ENCODE measurements around the gene GSTM3.
"Not testable (repeated sequence)": the region's sequence is repeated elsewhere in the genome, so short reads cannot be mapped to it uniquely, and the experiment has no call there.

Gene GSTM3

DNA sequence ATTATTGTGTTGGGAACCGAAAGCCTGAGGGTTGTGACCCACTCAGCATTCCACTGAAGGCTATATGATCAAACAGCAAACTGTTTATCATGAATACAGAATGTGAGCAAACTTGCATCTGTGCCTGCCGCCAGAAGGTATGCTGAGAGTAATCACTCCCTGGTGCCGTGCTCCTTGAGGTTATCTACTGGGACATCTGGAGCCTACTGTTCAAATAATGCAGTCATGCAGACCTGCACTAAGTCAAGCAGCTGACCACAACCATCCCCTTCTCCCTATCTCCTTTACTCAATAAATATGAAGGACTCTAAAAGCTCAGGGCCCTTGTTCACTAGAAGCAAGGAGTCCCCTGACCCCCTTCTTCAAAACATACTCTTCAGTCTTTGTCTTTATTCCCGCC is 15.3 kb downstream of the GSTM3 start:
- no peak for DNase-seq

DNA sequence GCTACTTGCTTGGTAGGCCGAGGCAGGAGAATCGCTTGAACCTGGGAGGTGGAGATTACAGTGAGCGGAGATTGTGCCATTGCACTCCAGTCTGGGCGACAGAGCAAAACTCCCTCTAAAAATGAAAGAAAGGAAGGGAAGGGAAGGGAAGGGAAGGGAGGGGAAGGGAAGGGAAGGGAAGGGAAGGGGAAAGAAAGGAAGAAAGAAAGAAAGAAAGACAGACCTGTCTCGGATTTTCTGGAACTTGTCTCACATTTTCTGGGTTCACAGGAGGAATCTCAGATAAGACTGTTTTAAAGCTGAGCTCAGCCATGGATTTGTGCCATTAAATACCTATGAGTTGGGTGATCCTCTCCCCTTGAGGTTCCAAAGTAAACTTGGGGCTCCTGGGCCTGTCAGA is 15.9 kb downstream of the GSTM3 start:
- no peak for DNase-seq

DNA sequence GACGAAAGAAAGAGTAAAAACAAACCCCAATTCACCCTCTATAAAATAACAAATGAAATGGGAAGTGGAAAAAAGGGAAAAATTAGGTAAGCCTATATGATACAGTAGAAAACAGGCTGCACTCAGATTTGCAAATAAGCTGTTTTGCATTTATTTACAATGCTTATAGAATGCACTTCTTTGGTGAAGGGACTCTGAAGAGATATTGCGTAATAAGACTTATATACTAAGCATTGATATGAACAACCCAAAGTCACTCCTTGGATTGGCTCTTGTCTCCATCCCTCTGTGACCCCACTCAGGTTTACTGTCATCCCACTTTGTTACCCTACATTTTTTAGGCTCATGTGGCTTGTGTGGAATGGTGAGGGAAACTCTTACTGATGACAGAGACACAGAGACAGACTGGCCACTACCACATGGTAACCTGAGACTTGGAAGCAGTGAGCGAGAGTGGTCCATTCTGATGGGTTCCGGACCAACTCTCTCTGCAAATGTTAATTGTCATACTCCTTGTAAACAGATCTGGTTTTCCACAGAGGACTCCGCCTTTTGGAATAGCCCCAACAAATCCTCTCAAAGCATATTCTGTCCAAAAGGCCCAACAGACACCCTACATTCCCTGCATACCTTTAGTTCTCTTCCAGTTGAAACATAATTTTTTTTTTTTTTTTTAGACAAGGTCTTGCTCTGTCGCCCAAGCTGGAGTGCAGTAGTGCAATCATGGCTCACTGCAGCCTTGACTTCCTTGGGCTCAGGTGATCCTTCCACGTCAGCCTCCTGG is 17.7 kb downstream of the GSTM3 start:
- no peak for DNase-seq

DNA sequence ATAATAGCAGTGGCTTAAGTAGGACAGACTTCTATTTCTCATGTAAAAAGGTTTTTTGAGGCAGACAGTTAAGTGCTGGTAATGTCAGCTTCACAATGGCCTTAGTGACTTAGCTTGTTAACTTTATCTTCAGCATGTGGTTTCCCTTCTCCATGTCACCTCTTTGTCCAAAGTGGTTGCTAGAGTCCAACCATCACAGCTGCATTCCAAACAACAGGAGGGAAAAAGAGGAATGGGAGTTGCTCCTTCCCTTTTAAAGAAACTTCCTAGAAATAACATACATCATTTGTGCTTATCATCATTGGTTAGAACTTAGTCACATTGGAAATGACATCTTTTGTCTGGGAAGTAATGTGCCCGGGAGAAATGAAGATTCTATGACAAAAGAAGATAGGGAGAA is 18.9 kb downstream of the GSTM3 start:
- DNase-seq: no peak

DNA sequence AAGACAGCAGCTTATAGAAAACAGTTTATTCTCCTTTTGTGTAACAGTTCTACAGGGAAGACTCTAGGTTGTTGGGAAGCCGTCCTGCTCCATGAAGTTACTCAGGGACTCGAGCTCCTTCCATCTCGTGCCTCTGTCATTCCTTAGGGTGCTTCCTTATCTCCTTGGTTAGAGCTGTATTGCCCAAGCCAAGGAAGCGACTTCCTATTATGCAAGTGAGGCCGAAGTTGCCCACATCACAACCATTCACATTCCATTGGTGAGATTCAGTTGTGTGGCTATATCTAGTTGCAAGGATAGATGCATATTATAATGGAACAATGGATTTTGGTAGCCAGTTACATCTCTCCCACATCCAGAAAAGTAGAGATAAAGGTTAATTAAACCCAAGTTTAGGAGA is 19.8 kb downstream of the GSTM3 start:
- DNase-seq: no peak

DNA sequence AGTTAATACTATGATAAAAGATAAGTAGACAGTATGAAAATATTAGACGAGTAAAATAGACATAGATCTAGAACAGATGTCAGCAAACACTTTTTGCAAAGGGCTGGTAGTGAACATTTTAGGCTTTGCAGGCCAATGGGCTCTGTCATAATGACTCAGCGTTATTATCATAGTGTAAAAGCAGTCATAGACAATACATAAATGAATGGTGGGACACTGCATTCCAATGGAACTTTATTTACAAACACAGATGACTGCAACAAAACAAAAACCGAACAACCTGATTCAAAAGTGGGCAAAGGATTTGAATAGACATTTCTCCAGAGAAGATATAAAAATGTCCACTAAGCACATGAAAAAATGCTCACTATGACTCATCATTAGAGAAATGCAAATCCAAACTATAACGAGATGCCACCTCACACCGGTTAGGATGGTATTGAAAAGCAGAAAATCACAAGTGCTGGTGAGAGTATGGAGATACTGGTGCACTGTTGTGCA is 21.5 kb downstream of the GSTM3 start:
- no peak for DNase-seq

DNA sequence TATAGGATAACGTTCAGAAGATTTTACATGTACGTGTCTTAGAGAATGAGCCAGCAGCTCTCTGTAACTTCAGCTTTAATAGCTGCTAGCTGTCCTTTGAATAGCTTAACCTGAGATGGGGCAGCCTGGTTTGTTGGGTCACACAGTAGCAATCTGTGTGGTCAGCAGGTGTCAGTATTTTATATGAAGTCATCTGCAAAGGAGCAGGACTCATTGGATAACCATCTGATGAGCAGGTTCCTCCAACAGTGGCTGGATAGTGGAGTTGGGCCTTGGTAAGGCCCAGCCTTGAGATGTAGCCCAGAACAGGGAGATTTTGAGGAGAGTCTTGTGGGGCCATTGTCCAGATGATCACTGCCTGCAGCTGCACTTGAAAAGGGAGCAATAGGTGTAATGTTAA is 22.3 kb downstream of the GSTM3 start:
- DNase-seq: no peak

DNA sequence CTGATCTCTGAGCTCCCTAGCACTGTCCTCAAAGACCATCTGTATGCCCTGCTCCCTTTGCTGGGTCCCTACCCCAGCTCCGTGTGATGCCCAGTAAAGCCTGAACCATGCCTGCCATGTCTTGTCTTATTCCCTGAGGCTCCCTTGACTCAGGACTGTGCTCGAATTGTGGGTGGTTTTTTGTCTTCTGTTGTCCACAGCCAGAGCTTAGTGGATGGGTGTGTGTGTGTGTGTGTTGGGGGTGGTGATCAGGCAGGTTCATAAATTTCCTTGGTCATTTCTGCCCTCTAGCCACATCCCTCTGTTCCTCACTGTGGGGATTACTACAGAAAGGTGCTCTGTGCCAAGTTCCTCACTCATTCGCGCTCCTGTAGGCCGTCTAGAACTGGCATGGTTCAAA is 23.1 kb downstream of the GSTM3 start:
- no peak for DNase-seq

DNA sequence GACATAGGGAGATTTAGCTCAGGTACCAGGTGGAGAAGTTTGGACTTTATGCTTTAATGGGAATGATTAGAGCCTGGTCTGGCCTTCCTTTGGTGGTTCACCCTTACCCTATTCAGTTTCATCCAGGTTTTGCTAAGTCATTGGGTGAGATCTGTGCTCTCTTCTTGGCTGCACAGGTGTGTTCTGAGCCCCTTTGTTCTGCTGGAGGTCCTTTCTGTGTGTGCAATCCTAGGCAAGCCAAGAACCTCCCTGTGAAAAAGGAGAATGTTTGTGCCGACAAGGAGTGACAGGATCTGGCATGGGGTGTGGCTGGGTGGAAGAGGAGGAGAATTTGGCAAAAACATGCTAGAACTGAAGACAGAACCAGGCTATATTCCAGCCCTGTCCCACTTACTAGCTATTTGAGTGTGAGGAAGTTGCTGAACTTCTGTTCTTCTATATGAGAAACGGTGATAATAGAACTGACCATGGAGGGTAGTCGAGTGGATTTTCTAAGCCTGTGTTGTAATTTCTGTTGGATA is 24.2 kb downstream of the GSTM3 start:
- no peak for DNase-seq

DNA sequence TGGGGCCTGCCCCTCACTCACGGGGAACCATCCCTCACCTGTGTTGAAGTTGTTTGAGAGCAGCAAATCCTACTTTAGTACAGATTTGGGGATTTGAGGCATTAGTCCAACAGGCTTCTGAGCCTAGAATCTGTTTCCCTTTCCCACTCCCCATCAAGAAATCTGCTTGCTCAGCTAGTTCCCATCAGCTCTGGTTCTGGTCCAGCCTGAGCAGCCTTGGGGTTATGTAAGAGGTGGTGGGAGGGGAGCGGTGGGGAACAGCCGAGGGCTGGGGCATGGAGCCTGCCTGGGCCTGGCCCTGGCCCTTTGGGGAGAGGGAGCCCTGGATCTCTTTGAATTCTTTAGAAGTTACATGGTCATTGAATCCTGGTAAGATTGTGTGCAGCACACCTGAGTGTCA is 24.7 kb downstream of the GSTM3 start:
- no peak for DNase-seq

DNA sequence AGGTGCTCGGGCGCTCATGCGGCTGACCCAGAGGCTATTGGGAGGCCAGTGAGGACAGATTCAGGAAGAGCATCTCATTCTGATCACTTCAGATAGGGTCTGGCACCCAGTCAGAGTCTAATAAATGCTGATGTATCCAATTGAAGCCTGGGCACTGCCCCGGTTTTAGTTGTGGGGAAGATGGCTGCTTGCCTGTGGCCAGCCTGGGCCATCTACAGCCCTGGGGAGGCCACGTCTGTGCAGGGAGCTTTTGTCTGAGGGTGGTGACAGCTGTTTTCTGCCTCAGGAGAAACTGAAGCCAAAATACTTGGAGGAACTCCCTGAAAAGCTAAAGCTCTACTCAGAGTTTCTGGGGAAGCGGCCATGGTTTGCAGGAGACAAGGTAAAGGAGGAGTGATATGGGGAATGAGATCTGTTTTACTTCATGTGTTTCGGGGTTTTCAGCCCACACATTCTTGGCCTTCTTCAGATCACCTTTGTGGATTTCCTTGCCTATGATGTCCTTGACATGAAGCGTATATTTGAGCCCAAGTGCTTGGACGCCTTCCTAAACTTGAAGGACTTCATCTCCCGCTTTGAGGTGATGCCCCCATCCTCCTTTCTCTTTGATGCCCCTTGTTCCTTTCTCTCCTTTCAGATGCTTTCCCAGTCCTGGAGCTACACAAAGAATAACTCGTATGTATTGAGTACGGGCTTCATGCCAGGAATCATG is 26.0 kb downstream of the GSTM3 start:
- DNase-seq: no peak

DNA sequence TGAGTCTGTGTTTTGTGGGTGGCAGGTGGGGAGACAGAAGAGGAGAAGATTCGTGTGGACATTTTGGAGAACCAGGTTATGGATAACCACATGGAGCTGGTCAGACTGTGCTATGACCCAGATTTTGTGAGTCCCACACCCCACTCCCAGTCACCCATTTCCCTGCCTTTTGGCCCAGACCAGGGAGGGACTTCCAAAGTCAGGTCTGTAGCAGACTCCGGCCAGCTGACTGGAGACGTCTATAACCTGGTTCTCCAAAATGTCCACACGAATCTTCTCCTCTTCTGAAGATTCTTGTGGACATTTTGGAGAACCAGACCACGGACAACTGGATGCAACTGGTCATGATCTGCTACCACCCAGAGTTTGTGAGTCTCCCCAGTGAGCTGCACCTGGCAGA is 27.2 kb downstream of the GSTM3 start:
- DNase-seq: no peak

DNA sequence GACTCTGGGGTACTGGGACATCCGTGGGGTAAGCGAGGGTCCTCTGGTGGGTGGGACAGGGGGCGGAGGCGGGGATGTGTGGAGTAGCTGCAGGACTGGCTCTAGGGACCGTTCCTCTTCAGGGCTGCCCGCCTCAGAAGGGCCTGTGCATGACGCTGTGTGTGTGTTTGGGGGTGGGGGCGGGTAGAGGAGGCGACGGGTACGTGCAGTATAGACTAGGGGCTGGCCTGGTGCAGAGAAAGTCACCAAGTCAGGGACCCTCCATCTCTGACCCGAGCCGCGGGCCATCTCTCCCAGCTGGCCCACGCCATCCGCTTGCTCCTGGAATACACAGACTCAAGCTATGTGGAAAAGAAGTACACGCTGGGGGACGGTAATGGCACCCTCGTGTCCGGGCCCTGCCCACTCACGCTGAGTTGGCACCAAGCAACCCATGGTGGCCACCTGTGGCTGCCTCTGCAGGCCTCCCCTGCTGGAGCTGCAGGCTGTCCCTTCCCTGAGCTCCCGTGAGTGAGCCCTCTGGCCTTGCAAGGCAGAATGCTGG is 28.4 kb downstream of the GSTM3 start:
- DNase-seq: no peak

DNA sequence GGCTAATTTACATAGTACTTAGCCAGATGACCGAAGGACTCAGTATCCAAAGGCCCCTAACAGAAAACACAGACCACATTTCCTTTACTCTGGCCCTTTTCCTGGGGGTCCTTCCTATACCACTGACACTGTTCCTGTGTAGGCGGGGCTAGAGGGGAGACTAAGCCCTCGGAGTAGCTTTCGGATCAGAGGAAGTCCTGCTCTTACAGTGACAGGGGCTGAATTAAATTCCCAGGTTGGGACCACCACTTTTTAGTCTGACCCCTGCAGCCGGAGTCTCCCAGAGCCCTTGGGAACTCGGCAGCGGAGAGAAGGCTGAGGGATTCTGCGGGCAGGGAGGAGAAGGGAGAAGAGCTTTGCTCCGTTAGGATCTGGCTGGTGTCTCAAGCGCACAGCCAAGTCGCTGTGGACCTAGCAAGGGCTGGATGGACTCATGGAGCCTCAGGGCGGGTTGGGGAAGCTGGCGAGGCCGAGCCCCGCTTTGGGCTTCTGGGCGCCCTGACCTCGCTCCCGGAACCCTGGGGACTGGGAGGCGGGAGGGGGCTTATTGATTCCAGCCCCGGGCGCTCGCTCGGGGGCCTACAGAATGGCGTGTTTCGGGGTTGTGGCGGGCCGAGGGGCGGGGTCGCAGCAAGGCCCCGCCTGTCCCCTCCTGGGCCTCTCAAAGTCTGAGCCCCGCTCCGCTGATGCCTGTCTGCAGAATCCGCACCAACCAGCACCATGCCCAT is 29.1 kb downstream of the GSTM3 start, which contains the start of gene GSTM5:
GSTM5 (plus strand) TSS at position 659 of the 728 bp plus-strand sequence; CDS start at position 721, 62 bp downstream.
- DNase-seq: peak; percentile 62

DNA sequence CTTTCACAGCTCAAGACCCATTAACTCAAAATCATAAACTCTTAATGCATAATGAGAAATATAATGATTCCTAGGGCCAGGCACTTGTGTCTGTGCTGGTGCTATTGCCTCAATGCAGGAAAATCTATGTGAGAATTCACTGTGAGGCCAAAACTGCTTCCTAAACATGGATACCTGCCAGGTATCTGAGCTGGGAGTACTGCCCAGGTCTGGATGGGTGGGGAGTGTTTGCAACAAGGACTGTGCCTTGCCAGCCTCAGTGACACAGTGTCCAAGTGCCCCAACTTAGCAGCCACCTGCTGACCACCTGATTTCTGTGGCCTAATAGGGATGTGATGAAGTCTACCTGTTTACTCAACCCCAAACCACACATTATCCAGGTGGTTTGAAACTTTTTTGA is 31.0 kb downstream of the GSTM3 start:
- DNase-seq: not testable (repeated sequence)

DNA sequence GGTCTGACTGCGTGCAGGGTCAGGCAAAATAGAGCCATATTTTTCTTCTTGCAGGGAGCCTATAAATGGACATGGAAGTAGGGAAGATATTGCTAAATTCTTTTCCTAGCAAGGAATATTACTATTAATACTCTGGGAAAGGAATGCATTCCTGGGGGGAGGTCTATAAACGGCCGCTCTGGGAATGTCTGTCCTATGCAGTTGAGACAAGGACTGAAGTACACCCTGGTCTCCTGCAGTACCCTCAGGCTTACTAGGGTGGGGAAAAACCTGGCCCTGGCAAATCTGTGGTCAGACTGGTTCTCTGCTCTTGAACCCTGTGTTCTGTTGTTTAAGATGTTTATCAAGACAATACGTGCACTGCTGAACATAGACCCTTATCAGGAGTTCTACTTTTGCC is 31.9 kb downstream of the GSTM3 start:
- DNase-seq: not testable (repeated sequence)

DNA sequence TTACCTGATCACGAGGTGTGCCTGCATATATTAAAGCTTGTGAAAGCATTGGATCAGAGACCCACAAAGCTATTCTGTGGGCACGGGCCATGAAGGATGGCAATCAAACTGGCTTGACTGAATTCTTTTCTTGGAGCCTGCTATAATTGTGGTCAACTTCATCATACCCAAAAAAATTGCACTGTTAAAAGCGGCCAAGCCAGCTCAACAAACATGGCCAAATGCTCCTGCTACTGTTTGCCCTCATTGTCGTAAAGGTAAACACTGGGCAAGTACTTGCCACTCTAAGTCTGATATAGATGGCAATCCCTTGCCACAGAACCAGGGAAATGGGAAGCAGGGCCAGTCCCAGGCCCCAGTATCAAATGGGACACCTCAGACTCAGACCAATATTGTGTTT is 35.4 kb downstream of the GSTM3 start:
- no peak for DNase-seq

DNA sequence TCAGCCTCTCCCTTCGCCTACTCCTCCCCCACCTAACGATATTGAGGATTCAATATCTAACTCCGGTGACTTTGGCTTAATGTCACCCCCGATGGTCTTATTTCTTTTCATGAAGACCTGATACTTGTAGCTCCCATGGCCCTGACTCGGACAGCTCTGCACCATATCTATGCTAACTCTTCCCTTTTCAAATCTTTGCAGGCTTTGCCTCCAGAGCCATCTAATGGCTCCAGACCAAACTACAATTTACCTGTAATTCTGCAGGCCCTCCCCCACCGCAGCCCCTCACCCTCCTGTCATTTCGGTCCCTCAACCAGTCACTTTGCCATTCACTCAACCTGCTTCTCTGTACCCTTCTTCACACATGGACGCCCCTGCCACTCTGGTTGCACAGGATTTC is 36.7 kb downstream of the GSTM3 start:
- DNase-seq: no peak

DNA sequence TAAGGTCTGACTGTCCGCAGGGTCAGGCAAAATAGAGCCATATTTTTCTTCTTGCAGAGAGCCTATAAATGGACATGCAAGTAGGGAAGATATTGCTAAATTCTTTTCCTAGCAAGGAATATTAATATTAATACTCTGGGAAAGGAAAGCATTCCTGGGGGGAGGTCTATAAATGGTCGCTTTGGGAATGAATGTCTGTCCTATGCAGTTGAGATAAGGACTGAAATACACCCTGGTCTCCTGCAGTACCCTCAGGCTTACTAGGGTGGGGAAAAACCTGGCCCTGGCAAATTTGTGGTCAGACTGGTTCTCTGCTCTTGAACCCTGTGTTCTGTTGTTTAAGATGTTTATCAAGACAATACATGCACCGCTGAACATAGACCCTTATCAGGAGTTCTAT is 37.9 kb downstream of the GSTM3 start:
- DNase-seq: not testable (repeated sequence)

DNA sequence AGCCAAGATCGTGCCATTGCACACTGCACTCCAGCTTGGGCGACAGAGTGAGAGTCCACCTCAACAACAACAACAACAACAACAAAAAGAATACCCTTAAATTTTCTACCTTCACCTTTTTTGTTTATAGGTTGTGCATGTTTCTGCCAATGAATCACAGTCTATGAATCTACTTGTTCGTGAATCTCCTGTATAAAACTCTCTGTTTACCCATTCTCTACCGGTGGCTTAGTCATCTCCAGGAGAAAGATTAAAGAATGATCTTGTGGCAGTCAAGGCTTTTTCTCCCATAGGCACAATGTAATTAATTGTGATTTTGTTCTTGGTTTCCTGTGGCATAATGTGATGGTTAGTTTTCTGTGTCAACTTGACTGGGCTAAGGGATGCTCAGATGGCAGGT is 43.0 kb downstream of the GSTM3 start:
- DNase-seq: not testable (repeated sequence)

DNA sequence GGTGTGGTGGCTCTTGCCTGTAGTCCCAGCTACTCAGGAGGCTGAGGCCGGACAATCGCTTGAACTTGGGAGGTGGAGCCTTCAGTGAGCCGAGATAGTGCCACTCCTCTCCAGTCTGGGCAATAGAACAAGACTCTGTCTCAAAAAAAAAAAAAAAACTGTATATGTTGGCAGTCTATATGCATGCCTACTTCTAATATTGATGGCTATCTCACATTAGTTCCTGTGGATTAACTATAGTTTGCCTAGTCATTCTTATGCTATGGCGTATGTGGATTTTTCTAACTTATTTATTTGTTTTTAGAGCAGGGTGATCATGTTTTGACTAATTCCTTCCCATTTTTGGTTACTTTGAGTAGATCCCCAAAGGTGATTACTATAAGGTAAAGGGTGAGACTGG is 43.8 kb downstream of the GSTM3 start:
- no peak for DNase-seq

DNA sequence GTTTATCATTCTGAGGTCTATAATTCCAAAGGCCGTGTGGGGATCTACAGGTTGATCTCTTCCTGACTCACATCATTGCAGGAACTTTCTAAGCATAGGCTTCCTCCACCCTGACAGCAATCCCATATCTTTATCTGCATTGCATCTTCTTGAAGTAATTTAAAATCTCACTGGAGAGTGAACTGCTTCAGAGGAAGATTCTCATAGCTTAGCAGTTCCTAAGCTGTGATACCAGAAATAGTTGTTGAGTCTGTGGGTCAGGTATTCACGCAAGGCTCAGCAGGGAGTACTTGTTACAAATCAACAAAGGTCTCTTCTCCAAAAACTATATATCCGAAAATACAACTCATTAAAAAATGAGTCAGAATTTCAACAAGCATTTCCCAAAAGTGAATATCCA is 45.7 kb downstream of the GSTM3 start:
- DNase-seq: not testable (repeated sequence)

DNA sequence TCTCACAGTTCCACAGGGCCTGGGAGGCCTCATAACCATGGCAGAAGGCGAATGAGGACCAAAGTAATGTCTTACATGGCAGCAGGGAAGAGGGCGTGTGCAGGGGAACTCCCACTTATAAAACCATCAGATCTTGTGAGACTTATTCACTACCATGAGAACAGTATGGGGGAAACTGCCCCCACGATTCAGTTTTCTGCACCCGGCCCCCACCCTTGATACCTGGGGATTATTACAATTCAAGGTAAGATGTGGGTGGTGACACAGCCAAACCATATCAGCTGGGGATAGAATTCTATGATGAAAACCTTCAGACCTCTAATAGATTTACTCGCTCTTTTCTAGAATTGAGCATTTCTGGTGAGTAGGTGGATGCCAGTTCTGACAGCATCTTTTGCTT is 46.4 kb downstream of the GSTM3 start:
- not testable (repeated sequence) for DNase-seq

All from femur (tissue), 1 donor.